NCI-H1092 treated with DMSO at 0.1 percent for 48 hours (cell line): ENCODE data around the gene NMU.
A peak's percentile ranks its signal among the peaks of the same experiment; 100 is the strongest.
"Not testable (repeated sequence)": the region's sequence is repeated elsewhere in the genome, so short reads cannot be mapped to it uniquely, and the experiment has no call there.

Experiments used
- DNase-seq: peaks from one replicate; lab custom pipeline; 2025; lab: John Stamatoyannopoulos, UW

The NMU gene

GRCh38 chr4:55635741-55636655 lies at the start of gene NMU:
NMU (minus strand) TSS chr4:55636298; CDS start chr4:55636192, 106 bp downstream.
- peak; percentile 72 for DNase-seq

GRCh38 chr4:55684276-55684675 lies 48.2 kb upstream of the NMU start:
- DNase-seq = no peak

- DNase-seq = not testable (repeated sequence)
These were observed 46.7 kb upstream of the NMU start for GRCh38 chr4:55682797-55683196.

- no peak for DNase-seq
These were observed 46.2 kb upstream of the NMU start for GRCh38 chr4:55682295-55682694.

GRCh38 chr4:55681430-55681829 lies 45.3 kb upstream of the NMU start:
- DNase-seq = no peak

- DNase-seq = peak; percentile 2
These were observed 39.2 kb upstream of the NMU start for GRCh38 chr4:55675196-55675793.

- no peak for DNase-seq
These were observed 37.3 kb upstream of the NMU start for GRCh38 chr4:55673424-55673823.

GRCh38 chr4:55671667-55672066 lies 35.6 kb upstream of the NMU start:
- DNase-seq = no peak

GRCh38 chr4:55670695-55671094 lies 34.6 kb upstream of the NMU start:
- no peak for DNase-seq

- no peak for DNase-seq
These were observed 32.4 kb upstream of the NMU start for GRCh38 chr4:55668449-55668848.

GRCh38 chr4:55666535-55666934 lies 30.4 kb upstream of the NMU start:
- no peak for DNase-seq

GRCh38 chr4:55663145-55663544 lies 27.0 kb upstream of the NMU start:
- no peak for DNase-seq

GRCh38 chr4:55661398-55662056 lies 25.4 kb upstream of the NMU start:
- DNase-seq = no peak

GRCh38 chr4:55658657-55659056 lies 22.6 kb upstream of the NMU start:
- DNase-seq = no peak

- no peak for DNase-seq
These were observed 18.0 kb upstream of the NMU start for GRCh38 chr4:55654131-55654530.

GRCh38 chr4:55650483-55650882 lies 14.4 kb upstream of the NMU start:
- DNase-seq = no peak

- no peak for DNase-seq
These were observed 1.2 kb upstream of the NMU start for GRCh38 chr4:55637272-55637820.

GRCh38 chr4:55636656-55636999 lies 530 bp upstream of the NMU start:
- no peak for DNase-seq

GRCh38 chr4:55635282-55635681 lies 816 bp downstream of the NMU start:
- peak; percentile 49 for DNase-seq

GRCh38 chr4:55634417-55635128 lies 1.5 kb downstream of the NMU start:
- DNase-seq = peak; percentile 32

- no peak for DNase-seq
These were observed 2.2 kb downstream of the NMU start for GRCh38 chr4:55633903-55634302.

GRCh38 chr4:55625835-55626234 lies 10.3 kb downstream of the NMU start:
- no peak for DNase-seq
